Chondrocyte (in vitro differentiated cells): Measurements from ENCODE around the gene SOHLH2. TPM values are rescaled to one million over a fixed set of nuclear protein-coding genes. Genes with fewer than 3 reads are reported as not detected.

Experiments used
- DNase-seq: peaks from one replicate; pipeline ENCODE4 v3.0.0; 2021; ENCODE audit warnings: mixed read lengths, low spot score
- H3K27ac Mint-ChIP-seq: one replicate; pipeline ENCODE4 v1.8.0; 2021; ENCODE audit warnings: mild to moderate bottlenecking, moderate library complexity, mixed read lengths; ENCODE audit not compliant: unreplicated experiment
- H3K27me3 Mint-ChIP-seq: 2 replicates; pipeline ENCODE4 v1.8.0; 2021; ENCODE audit warnings: low read depth, mixed read lengths
- H3K36me3 Mint-ChIP-seq: 2 replicates; pipeline ENCODE4 v1.8.0; 2021; ENCODE audit warnings: low read depth, mixed read lengths
- H3K4me1 Mint-ChIP-seq: 2 replicates; pipeline ENCODE4 v1.8.0; 2021; ENCODE audit warnings: low read depth, mild to moderate bottlenecking, mixed read lengths
- H3K4me3 Mint-ChIP-seq: one replicate; pipeline ENCODE4 v1.8.0; 2021; ENCODE audit warnings: mild to moderate bottlenecking, moderate library complexity, mixed read lengths; ENCODE audit not compliant: unreplicated experiment
- H3K9me3 Mint-ChIP-seq: 2 replicates; pipeline ENCODE4 v1.8.0; 2021; ENCODE audit warnings: low read depth, mixed read lengths
- total RNA-seq: library from RNA; stranded (reverse); gene quantifications from 3 replicates; pipeline ENCODE4 v1.2.1, GENCODE V29; 2021
- TF ChIP-seq, protein P1 (sequence below): fragments of 200-600 bp; sonication (generic); IDR thresholded peaks from 2 replicates; pipeline ENCODE4 v1.5.0; 2021; ENCODE audit warnings: antibody characterized with exemption, mild to moderate bottlenecking, moderate library complexity

The SOHLH2 gene
- total RNA-seq, 1 donor from 2014 or later: 0.15 TPM

DNA sequence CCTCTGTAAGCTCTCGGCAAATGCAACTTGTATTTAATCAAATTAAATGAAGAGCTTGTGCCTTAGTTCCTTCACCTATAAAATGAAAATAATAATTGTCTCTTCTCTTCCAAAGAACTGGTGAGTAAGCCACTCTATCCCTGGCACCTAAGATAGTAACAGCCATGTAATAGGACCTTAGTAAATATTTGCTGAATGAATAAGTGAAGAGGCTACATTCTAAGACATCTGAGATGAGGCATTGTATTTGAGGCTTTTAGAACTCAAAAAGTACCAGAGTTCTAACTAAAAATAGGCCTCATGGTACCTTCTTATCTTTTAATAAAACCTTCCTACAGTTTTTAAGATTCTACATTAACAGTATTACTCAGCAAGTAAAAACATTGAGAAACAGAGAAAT, 65.9 kb downstream of the SOHLH2 start:
- TF ChIP-seq, protein P1, sequence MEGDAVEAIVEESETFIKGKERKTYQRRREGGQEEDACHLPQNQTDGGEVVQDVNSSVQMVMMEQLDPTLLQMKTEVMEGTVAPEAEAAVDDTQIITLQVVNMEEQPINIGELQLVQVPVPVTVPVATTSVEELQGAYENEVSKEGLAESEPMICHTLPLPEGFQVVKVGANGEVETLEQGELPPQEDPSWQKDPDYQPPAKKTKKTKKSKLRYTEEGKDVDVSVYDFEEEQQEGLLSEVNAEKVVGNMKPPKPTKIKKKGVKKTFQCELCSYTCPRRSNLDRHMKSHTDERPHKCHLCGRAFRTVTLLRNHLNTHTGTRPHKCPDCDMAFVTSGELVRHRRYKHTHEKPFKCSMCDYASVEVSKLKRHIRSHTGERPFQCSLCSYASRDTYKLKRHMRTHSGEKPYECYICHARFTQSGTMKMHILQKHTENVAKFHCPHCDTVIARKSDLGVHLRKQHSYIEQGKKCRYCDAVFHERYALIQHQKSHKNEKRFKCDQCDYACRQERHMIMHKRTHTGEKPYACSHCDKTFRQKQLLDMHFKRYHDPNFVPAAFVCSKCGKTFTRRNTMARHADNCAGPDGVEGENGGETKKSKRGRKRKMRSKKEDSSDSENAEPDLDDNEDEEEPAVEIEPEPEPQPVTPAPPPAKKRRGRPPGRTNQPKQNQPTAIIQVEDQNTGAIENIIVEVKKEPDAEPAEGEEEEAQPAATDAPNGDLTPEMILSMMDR: no peak

DNA sequence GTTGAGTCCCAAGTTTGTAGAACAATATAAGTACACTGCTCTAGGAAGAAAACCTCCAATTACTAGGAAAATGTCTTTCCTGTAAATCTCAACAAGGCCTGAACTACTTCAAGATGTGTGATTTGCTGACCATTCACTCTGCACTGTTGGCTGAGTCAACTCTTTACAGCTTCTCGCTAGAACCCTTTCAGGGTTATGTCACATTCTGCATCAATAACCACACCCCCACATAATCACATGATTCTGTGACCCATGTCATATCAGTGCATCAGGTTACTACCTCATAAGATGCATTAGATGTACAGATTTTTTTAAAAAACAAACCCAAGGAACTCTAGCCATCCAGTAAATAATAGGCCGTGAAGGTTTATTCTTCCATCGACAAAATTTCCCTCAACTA, 67.0 kb downstream of the SOHLH2 start:
- Mint-ChIP-seq H3K27ac (no peak overlapping the region), H3K9me3 (peaks cover 23% of the 10 kb centered on the region), H3K4me3 (no peak overlapping the region), H3K4me1 (peaks cover 15% of the 10 kb centered on the region), H3K36me3 (peaks cover 2% of the 10 kb centered on the region), H3K27me3 (peaks cover 5% of the 10 kb centered on the region)
- no peak for DNase-seq
- TF ChIP-seq, protein P1: no peak

More for the DNA sequence above, 65.9 kb downstream of the SOHLH2 start:
- Mint-ChIP-seq H3K27me3 (peaks cover 8% of the 10 kb centered on the region), H3K9me3 (peaks cover 23% of the 10 kb centered on the region), H3K36me3 (peaks cover 2% of the 10 kb centered on the region), H3K4me1 (peaks cover 10% of the 10 kb centered on the region), H3K4me3 (no peak overlapping the region), H3K27ac (no peak overlapping the region)
- no peak for DNase-seq

DNA sequence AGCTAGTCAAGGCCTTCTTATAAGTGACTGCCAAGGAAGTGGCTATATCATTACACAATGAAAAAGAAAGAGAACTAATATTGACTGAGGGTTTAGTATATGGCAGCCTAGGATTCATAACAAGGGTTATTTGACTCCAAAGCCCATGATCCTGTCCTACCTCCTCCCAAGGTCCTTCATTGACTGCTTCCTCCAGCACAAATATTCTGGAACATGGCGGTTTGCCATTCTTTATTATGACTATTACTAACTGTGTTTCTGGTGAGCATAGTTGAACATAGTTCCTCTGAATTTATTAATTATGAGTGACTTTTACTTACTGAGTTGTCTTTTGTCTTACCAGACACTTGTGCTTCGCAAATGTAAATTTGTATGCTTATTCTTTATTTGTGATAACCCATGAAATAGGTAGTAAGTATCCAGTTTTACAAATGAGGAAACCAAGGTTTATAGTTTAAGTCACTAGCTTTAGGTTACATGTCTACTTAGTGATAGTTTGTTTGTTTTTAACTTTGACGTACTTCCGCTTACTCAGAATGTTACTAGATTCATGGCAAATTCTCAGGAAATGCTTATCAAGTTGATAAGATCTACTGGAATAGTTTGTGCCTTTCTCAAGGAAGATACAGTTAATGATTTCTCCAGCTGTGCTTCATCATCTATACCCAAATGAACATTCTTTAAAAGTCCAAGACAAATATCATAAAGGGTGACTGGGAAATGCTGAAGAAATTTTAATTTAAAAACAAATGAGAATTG, 67.7 kb downstream of the SOHLH2 start:
- Mint-ChIP-seq H3K27me3 (peaks cover 7% of the 10 kb centered on the region), H3K27ac (no peak overlapping the region), H3K4me3 (no peak overlapping the region), H3K9me3 (peaks cover 18% of the 10 kb centered on the region), H3K36me3 (peaks cover 2% of the 10 kb centered on the region), H3K4me1 (peaks cover 15% of the 10 kb centered on the region)
- no peak for DNase-seq
- TF ChIP-seq, protein P1: no peak

DNA sequence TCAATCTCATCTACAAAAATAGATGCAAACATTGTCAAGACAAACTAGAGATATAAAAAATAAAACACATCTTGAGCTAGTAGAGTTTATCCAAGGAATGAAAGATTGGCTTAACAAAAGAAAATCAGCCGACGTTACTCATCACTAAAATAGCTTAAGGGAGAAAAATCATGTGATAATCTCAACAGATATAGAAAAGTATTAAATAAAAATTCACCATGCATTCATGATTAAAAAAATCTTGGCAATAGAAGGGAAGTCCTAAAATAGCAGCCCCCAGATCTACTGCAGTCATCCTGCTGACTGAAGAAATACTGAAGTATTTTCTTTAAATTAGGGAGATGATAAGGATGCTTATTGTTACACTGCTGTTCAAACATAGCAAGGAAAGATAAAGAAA, 70.6 kb downstream of the SOHLH2 start:
- no peak for DNase-seq
- Mint-ChIP-seq H3K4me1 (peaks cover 14% of the 10 kb centered on the region), H3K27ac (no peak overlapping the region), H3K4me3 (no peak overlapping the region), H3K36me3 (peaks cover 5% of the 10 kb centered on the region), H3K9me3 (peaks cover 11% of the 10 kb centered on the region), H3K27me3 (peaks cover 22% of the 10 kb centered on the region)
- TF ChIP-seq, protein P1: no peak

DNA sequence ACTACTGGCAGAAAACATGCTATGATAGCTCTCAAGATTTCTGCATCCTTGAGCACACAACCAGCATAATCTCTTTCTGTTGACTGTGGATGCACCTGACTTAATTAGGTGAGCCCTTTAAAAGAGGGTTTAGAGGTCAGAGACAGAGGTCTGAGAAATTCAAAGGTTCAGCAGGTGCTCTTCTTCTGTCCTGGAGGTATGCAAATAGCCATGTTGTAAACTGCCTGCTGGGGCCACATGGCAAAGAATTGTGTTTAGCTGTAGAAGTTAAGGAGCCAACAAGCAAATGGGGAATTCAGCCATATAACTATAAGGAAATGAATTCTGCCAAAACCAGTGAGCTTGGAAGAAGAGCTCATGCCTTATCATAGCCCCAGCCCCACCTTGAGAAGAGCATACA, 71.6 kb downstream of the SOHLH2 start:
- Mint-ChIP-seq H3K36me3 (peaks cover 5% of the 10 kb centered on the region), H3K9me3 (peaks cover 11% of the 10 kb centered on the region), H3K4me3 (no peak overlapping the region), H3K4me1 (peaks cover 10% of the 10 kb centered on the region), H3K27ac (no peak overlapping the region), H3K27me3 (peaks cover 23% of the 10 kb centered on the region)
- no peak for DNase-seq
- TF ChIP-seq, protein P1: no peak
